HG03025 (cell line): ENCODE results near the gene RPTOR.
"Not testable (repeated sequence)": the region's sequence is repeated elsewhere in the genome, so short reads cannot be mapped to it uniquely, and the experiment has no call there.

Experiments
- ATAC-seq: cut with Tn5 transposase; IDR thresholded peaks from one replicate; pipeline ENCODE4 v1.9.1; 2021; ENCODE audit warnings: mild to moderate bottlenecking, moderate library complexity; ENCODE audit not compliant: unreplicated experiment, low FRiP score

RPTOR gene

DNA sequence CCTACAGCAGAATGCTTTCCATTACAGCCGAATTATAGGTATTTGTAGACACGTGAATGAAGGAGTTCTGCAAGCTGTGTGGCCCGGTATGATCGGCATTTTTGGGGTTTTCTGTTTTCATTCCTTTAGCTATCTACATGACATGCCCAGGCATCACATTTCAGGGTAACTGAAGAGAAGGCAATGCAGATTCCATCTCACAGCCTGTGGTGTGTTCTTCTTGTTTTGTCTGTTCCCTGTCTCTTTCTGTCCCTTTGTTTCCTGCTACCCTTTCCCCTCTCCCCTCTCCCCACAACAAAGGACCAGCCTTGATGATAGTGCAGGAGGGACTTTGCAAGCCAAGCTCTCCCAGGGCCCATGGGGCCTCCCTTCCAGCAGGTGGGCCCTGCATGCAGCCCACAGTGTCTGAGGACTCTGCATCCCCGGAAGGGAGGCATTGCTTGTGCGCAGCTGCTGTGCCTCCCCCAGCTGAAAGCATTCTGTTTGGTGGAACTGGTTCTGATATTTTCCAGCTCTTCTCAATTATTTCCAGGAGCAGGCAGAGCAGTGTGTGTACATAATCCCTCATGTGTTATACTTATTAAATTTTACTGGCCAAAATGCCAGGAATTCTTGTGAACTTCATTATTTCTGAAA lies 207.4 kb downstream of the RPTOR start:
- no peak for ATAC-seq

DNA sequence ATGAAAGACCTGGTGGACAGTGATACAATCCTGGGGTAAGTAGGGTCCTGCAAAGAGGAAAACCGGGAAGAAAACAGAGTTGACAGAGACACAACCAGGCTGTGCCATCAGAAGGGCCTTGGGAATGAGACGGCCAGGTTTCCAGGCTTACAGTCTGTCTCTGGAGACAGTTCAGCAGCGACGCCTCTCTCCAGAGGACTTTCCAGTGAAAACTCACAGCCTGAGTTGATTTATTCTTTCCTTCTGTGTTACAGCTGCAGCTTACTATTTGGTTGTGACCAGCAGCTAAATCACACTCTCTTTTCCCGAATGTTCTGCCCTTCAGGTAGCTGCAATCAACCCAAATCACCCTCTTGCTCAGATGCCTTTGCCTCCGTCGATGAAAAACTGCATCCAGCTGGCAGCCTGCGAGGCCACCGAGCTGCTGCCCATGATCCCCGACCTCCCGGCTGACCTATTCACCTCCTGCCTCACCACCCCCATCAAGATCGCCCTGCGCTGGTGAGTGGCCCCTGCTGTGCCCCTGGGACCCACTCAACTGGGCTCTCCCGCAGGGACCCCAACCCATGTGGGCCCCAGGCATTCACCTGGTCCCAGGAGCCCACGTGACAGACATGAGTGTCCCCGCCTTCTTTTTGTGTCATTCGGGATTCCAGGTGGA lies 209.2 kb downstream of the RPTOR start:
- no peak for ATAC-seq

GRCh38 chr17:80754846-80755245 lies 210.2 kb downstream of the RPTOR start:
- ATAC-seq: no peak

- no peak for ATAC-seq
Observed at GRCh38 chr17:80755650-80756405, 211.2 kb downstream of the RPTOR start.

GRCh38 chr17:80758481-80759376 lies 214.1 kb downstream of the RPTOR start:
- ATAC-seq: no peak

DNA sequence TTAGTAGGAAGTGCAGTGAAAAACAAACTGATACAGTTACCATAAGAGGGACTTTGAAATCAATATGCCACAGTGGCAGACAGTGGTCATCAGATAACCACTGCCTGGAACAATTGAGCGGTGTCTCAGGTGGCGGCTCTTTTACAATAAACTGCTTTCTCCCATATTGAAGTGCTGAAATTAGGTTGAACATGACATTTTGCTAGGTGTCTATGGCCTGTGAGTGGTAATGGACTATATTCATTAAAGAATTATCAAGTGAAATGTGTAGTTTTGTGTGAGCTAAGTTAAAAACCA lies 214.7 kb downstream of the RPTOR start:
- ATAC-seq: no peak

DNA sequence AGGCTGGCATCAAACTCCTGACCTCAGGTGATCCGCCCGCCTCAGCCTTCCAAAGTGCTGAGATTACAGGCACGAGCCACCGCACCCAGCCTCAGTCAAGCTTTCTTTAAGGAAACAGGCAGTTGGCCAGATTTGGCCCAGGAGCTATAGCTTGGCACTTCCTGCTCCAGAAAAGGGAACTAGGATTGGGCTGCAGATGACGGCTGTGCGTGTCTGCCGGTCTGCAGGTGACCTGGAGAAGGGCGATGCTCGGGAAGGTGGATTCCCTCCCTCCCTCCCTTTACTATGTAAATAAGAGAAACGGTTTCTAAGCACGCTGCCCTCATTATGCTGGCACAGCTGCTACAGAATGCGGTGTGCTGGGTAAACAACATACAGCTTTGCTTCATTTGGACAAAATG lies 215.9 kb downstream of the RPTOR start:
- ATAC-seq: no peak

DNA sequence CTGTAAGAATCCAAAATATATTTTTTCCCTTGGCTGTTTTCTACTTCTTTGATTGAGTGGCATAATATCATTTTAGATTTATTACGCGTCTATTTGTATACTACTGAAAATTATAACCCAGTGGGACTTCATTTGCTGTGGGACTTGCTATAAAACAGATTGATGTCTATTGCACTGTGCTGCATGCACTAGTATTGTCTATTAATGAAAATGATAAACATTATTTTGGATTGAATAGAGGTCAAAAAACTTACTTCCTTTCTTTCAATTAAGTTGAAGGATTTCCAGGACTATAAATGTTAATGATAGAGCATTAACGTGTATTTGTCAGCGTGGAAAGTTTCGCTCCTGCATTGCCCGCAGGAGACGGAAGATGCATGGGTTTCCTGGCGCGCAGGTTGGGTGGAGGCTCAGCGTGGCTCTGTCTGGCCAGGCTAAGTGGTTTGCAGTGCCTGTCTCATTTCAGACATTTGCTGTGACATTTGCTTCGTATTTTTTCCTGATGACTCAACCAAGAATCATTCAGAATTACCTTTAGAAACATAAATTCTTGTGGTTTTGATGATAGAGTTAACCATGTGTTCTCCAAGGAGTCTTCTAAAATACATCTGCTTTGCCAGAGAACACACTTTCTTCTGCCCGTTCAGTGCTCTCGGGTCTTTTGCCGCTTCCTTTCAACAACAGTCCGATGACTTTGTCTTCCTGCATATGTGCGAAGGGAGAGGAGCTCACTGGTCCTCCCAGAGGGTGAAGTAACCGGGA lies 216.7 kb downstream of the RPTOR start:
- no peak for ATAC-seq

- ATAC-seq: no peak
Observed at GRCh38 chr17:80762076-80762475, 217.4 kb downstream of the RPTOR start.

DNA sequence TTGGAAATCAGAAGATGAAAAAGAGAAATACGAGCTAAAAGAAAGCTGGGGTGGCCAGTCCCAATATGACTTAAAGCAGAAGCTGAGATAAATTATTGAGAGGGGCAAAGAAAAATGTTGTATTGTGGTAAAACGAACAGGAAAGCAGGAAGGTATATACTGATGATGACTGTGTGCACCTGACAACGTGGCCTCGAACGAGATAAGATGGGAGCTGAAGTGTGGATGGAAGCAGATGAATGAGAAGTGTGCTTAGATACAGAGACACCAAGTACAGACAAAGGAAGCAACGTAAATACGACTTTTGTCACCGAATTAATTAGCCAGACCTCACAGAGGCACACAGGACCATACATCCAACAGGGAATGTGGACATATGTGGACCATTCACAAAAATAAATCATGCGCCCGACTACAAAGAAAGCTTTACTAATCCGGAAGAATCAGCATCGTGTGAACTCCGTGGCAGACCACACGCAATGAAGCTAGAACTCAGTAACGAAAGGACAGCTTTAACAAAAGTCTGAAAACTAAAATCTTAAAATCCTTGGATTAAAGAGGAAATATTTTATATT lies 218.7 kb downstream of the RPTOR start:
- no peak for ATAC-seq

- ATAC-seq: not testable (repeated sequence)
Observed at GRCh38 chr17:80764627-80765145, 220.0 kb downstream of the RPTOR start.

GRCh38 chr17:80765241-80765961 lies 220.8 kb downstream of the RPTOR start:
- no peak for ATAC-seq

GRCh38 chr17:80766290-80766855 lies 221.7 kb downstream of the RPTOR start:
- ATAC-seq: no peak

- no peak for ATAC-seq
Observed at GRCh38 chr17:80768389-80768788, 223.8 kb downstream of the RPTOR start.

GRCh38 chr17:80768936-80769335 lies 224.3 kb downstream of the RPTOR start:
- no peak for ATAC-seq

DNA sequence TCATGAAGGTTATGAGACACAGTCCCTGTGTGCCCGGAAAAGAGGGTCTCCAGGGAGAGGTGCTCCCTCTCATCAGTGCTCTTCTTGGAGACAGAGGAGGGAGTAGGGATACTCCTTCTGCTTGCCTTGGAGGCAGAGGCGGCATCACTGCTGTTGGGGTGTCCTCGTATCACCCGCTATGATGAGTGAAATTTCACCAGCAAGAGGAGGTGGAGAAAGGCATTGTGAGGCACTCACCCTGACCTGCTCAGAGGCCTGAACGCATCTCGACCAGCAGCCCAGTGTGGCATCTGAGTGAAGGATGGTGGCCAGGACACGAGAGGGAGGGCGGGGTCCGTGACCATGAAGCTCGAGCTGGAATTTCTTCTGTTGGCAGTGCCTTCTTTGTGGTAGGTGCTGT lies 224.9 kb downstream of the RPTOR start:
- ATAC-seq: no peak

DNA sequence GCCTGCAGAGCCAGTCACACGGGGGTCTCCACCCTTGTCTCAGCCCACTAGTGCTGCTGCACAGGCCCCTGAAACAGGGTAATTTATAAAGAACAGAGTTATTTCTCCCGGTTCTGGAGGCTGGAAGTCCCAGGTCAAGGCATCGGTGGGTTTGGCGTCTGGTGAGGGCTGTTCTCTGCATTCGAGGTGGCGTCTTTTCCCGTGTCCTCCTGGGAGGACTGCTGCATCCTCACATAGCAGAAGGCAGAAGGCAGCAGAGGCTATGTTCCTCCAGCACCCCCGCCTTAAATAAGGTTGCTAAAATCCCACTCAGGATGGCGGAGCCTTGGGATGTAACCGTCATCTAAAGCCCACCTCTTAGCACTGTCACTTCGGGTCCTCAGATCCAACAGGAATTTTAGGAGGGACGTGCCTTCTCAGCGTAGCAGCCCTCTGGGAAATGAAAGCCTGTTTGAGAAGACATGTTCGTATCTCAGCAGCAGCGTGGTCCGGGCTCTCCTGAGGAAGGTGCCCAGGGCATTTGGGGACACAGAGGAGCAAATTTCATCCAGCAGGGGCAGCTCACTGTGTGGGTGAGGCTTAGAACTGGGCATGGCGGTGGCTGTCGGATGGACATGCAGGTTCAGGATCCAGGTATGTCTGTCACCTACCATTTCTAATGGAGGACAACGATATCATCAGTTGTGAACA lies 225.4 kb downstream of the RPTOR start:
- ATAC-seq: no peak
